ENCODE measurements around the gene MKLN1. TPM values are rescaled to one million over a fixed set of nuclear protein-coding genes. Genes with fewer than 3 reads are reported as not detected.
"Not testable (repeated sequence)": the region's sequence is repeated elsewhere in the genome, so short reads cannot be mapped to it uniquely, and the experiment has no call there.

Gene MKLN1
- total RNA-seq, 2 donors from 2014 or later: 46.7 to 56.2 TPM

- Mint-ChIP-seq H3K4me1 (ENCODE audit: low read depth in 2 of 2) (peaks cover 19 to 25% of the 10 kb centered on the region in 2 donors), H3K36me3 (no peaks in the 10 kb centered on the region), H3K9me3 (no peaks in the 10 kb centered on the region), H3K4me3 (no peak overlapping the region), H3K27ac (no peak overlapping the region), H3K27me3 (peaks cover 0 to 3% of the 10 kb centered on the region in 2 donors)
- ATAC-seq (no peak), DNase-seq (ENCODE audit: low spot score) (no peak)
These were observed 175.3 kb downstream of the MKLN1 start for GRCh38 chr7:131502810-131503508.

- H3K27ac Mint-ChIP-seq: no peak overlapping the region
- no peaks in the 10 kb centered on the region for H3K9me3 Mint-ChIP-seq
- peaks cover under 1 to 5% of the 10 kb centered on the region in 2 donors for H3K27me3 Mint-ChIP-seq
- H3K36me3 Mint-ChIP-seq: no peaks in the 10 kb centered on the region
- peaks cover 25 to 30% of the 10 kb centered on the region in 2 donors for H3K4me1 Mint-ChIP-seq (ENCODE audit: low read depth in 2 of 2)
- H3K4me3 Mint-ChIP-seq: no peak overlapping the region
- DNase-seq (ENCODE audit: low spot score) (no peak), ATAC-seq (no peak)
These were observed 176.0 kb downstream of the MKLN1 start for GRCh38 chr7:131503639-131504038.

GRCh38 chr7:131504157-131504899, 176.7 kb downstream of the MKLN1 start:
- Mint-ChIP-seq H3K27ac (no peak overlapping the region), H3K4me1 (ENCODE audit: low read depth in 2 of 2) (peaks cover 25 to 30% of the 10 kb centered on the region in 2 donors), H3K27me3 (peaks cover 6 to 8% of the 10 kb centered on the region in 2 donors), H3K4me3 (no peak overlapping the region), H3K9me3 (no peaks in the 10 kb centered on the region), H3K36me3 (no peaks in the 10 kb centered on the region)
- ATAC-seq: no peak
- no peak for DNase-seq (ENCODE audit: low spot score)

GRCh38 chr7:131505037-131505620, 177.5 kb downstream of the MKLN1 start:
- not testable (repeated sequence) for H3K27ac Mint-ChIP-seq; H3K4me3 Mint-ChIP-seq; H3K36me3 Mint-ChIP-seq; ATAC-seq; H3K9me3 Mint-ChIP-seq; H3K27me3 Mint-ChIP-seq; DNase-seq (ENCODE audit: low spot score)
- peaks cover 25 to 30% of the 10 kb centered on the region in 2 donors for H3K4me1 Mint-ChIP-seq (ENCODE audit: low read depth in 2 of 2)

- ATAC-seq: no peak
- Mint-ChIP-seq H3K36me3 (no peaks in the 10 kb centered on the region), H3K4me1 (ENCODE audit: low read depth in 2 of 2) (peaks cover 25 to 26% of the 10 kb centered on the region in 2 donors), H3K4me3 (no peak overlapping the region), H3K9me3 (no peaks in the 10 kb centered on the region), H3K27me3 (peaks cover 6 to 8% of the 10 kb centered on the region in 2 donors), H3K27ac (no peak overlapping the region)
- no peak for DNase-seq (ENCODE audit: low spot score)
These were observed 178.2 kb downstream of the MKLN1 start for GRCh38 chr7:131505636-131506557.

- Mint-ChIP-seq H3K27me3 (peaks cover 6 to 8% of the 10 kb centered on the region in 2 donors), H3K4me1 (ENCODE audit: low read depth in 2 of 2) (peaks cover 19 to 22% of the 10 kb centered on the region in 2 donors), H3K4me3 (no peak overlapping the region), H3K27ac (no peak overlapping the region), H3K9me3 (no peaks in the 10 kb centered on the region), H3K36me3 (no peaks in the 10 kb centered on the region)
- no peak for ATAC-seq
- no peak for DNase-seq (ENCODE audit: low spot score)
These were observed 178.9 kb downstream of the MKLN1 start for GRCh38 chr7:131506597-131506996.

- peak; percentile 71 for DNase-seq (ENCODE audit: low spot score)
- Mint-ChIP-seq H3K36me3 (no peaks in the 10 kb centered on the region), H3K27ac (no peak overlapping the region), H3K4me1 (ENCODE audit: low read depth in 2 of 2) (peaks cover 18 to 21% of the 10 kb centered on the region in 2 donors), H3K27me3 (peaks cover 6 to 15% of the 10 kb centered on the region in 2 donors), H3K9me3 (no peaks in the 10 kb centered on the region), H3K4me3 (no peak overlapping the region)
- ATAC-seq: peak; percentile 76 to 84
These were observed 180.1 kb downstream of the MKLN1 start for GRCh38 chr7:131507592-131508331.

GRCh38 chr7:131508754-131509486, 181.2 kb downstream of the MKLN1 start:
- Mint-ChIP-seq H3K36me3 (no peaks in the 10 kb centered on the region), H3K27ac (no peak overlapping the region), H3K4me1 (ENCODE audit: low read depth in 2 of 2) (peaks cover 24 to 28% of the 10 kb centered on the region in 2 donors), H3K4me3 (no peak overlapping the region), H3K27me3 (peaks cover 6 to 15% of the 10 kb centered on the region in 2 donors), H3K9me3 (no peaks in the 10 kb centered on the region)
- DNase-seq (ENCODE audit: low spot score) (no peak), ATAC-seq (no peak)

- H3K36me3 Mint-ChIP-seq: no peaks in the 10 kb centered on the region
- H3K27ac Mint-ChIP-seq: no peak overlapping the region
- peaks cover 24 to 25% of the 10 kb centered on the region in 2 donors for H3K4me1 Mint-ChIP-seq (ENCODE audit: low read depth in 2 of 2)
- DNase-seq (ENCODE audit: low spot score) (no peak), ATAC-seq (no peak)
- peaks cover 6 to 15% of the 10 kb centered on the region in 2 donors for H3K27me3 Mint-ChIP-seq
- H3K9me3 Mint-ChIP-seq: no peaks in the 10 kb centered on the region
- no peak overlapping the region for H3K4me3 Mint-ChIP-seq
These were observed 182.1 kb downstream of the MKLN1 start for GRCh38 chr7:131509781-131510180.

- peaks cover 6 to 15% of the 10 kb centered on the region in 2 donors for H3K27me3 Mint-ChIP-seq
- H3K27ac Mint-ChIP-seq: no peak overlapping the region
- no peaks in the 10 kb centered on the region for H3K9me3 Mint-ChIP-seq
- no peak for ATAC-seq
- H3K4me1 Mint-ChIP-seq (ENCODE audit: low read depth in 2 of 2): peaks cover 22 to 24% of the 10 kb centered on the region in 2 donors
- no peaks in the 10 kb centered on the region for H3K36me3 Mint-ChIP-seq
- no peak overlapping the region for H3K4me3 Mint-ChIP-seq
- no peak for DNase-seq (ENCODE audit: low spot score)
These were observed 183.4 kb downstream of the MKLN1 start for GRCh38 chr7:131511071-131511470.

GRCh38 chr7:131511774-131512535, 184.3 kb downstream of the MKLN1 start:
- no peaks in the 10 kb centered on the region for H3K9me3 Mint-ChIP-seq
- DNase-seq (ENCODE audit: low spot score) (no peak), ATAC-seq (no peak)
- H3K27ac Mint-ChIP-seq: peak overlapping the region in 1 of 2 donors; percentile 47
- no peak overlapping the region for H3K4me3 Mint-ChIP-seq
- H3K4me1 Mint-ChIP-seq (ENCODE audit: low read depth in 2 of 2): peaks cover 22 to 24% of the 10 kb centered on the region in 2 donors
- H3K36me3 Mint-ChIP-seq: no peaks in the 10 kb centered on the region
- H3K27me3 Mint-ChIP-seq: peaks cover 6 to 15% of the 10 kb centered on the region in 2 donors

All from natural killer cell treated with Interleukin-12 subunit alpha and Interleukin-12 subunit beta and Interleukin-15 and Interleukin-18, amount 100 ng/mL, for 72 hours (primary cell).